Measurements from ENCODE around the gene PATJ. TPM values are rescaled to one million over a fixed set of nuclear protein-coding genes. Genes with fewer than 3 reads are reported as not detected.

The PATJ gene
- total RNA-seq, 1 donor from 2014 or later: 2.0 TPM

GRCh38 chr1:62046927-62047326 lies 304.6 kb downstream of the PATJ start:
- Mint-ChIP-seq H3K4me3 (ENCODE audit: unreplicated experiment) (no peak overlapping the region), H3K36me3 (ENCODE audit: unreplicated experiment) (no peaks in the 10 kb centered on the region), H3K4me1 (ENCODE audit: low read depth, unreplicated experiment) (no peaks in the 10 kb centered on the region), H3K9me3 (ENCODE audit: unreplicated experiment) (no peaks in the 10 kb centered on the region), H3K27ac (ENCODE audit: unreplicated experiment) (no peak overlapping the region), H3K27me3 (ENCODE audit: unreplicated experiment) (no peaks in the 10 kb centered on the region)
- TF ChIP-seq, protein P1, sequence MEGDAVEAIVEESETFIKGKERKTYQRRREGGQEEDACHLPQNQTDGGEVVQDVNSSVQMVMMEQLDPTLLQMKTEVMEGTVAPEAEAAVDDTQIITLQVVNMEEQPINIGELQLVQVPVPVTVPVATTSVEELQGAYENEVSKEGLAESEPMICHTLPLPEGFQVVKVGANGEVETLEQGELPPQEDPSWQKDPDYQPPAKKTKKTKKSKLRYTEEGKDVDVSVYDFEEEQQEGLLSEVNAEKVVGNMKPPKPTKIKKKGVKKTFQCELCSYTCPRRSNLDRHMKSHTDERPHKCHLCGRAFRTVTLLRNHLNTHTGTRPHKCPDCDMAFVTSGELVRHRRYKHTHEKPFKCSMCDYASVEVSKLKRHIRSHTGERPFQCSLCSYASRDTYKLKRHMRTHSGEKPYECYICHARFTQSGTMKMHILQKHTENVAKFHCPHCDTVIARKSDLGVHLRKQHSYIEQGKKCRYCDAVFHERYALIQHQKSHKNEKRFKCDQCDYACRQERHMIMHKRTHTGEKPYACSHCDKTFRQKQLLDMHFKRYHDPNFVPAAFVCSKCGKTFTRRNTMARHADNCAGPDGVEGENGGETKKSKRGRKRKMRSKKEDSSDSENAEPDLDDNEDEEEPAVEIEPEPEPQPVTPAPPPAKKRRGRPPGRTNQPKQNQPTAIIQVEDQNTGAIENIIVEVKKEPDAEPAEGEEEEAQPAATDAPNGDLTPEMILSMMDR (IDR thresholded peaks at IDR 0.05; ENCODE audit: partially characterized antibody, unreplicated experiment): no peak
- no peak for DNase-seq

DNA sequence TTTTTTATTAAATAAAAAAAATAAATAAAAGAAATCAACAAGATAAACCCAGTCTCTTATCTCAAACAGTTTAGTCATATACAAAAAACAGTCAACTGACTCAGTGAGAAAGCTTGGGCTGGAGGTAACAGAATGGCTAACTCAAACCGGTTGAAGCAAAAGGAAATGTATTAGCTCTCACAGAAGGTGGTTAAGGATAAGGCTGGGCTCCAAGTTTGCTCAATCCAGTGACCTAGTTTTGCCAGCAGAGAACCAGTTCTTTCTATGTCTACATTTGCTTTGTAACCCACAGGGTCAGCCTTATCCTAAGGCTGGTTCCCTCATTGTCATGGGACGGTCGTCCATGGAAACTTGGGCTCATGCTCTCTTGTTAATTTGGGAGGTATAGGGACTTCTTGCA lies 307.9 kb downstream of the PATJ start:
- TF ChIP-seq, protein P1 (IDR thresholded peaks at IDR 0.05; ENCODE audit: partially characterized antibody, unreplicated experiment): no peak
- Mint-ChIP-seq H3K36me3 (ENCODE audit: unreplicated experiment) (no peaks in the 10 kb centered on the region), H3K27ac (ENCODE audit: unreplicated experiment) (no peak overlapping the region), H3K4me1 (ENCODE audit: low read depth, unreplicated experiment) (no peaks in the 10 kb centered on the region), H3K4me3 (ENCODE audit: unreplicated experiment) (no peak overlapping the region), H3K27me3 (ENCODE audit: unreplicated experiment) (no peaks in the 10 kb centered on the region), H3K9me3 (ENCODE audit: unreplicated experiment) (no peaks in the 10 kb centered on the region)
- DNase-seq: no peak

DNA sequence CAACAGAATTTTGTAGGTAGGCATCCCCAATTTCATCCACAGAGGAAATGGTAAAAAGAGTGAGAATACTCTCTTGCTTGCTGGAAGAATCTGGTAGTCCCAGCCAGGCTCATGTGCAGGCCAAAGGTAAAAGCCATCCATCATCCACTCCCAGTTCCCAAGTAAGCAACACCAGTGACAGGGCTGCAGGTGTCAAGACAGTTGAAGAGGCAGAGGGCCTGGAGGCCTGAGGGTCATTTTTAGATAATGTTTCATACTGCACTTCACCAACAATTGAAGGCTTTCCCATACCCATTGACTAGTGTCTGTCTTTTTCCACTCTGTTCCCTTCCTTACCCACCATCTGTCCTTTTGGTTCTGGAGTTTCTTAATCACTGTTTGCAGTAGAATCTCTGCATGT lies 310.7 kb downstream of the PATJ start:
- Mint-ChIP-seq H3K27me3 (ENCODE audit: unreplicated experiment) (no peaks in the 10 kb centered on the region), H3K4me1 (ENCODE audit: low read depth, unreplicated experiment) (no peaks in the 10 kb centered on the region), H3K27ac (ENCODE audit: unreplicated experiment) (no peak overlapping the region), H3K4me3 (ENCODE audit: unreplicated experiment) (no peak overlapping the region), H3K9me3 (ENCODE audit: unreplicated experiment) (no peaks in the 10 kb centered on the region), H3K36me3 (ENCODE audit: unreplicated experiment) (no peaks in the 10 kb centered on the region)
- TF ChIP-seq, protein P1 (IDR thresholded peaks at IDR 0.05; ENCODE audit: partially characterized antibody, unreplicated experiment): no peak
- no peak for DNase-seq

DNA sequence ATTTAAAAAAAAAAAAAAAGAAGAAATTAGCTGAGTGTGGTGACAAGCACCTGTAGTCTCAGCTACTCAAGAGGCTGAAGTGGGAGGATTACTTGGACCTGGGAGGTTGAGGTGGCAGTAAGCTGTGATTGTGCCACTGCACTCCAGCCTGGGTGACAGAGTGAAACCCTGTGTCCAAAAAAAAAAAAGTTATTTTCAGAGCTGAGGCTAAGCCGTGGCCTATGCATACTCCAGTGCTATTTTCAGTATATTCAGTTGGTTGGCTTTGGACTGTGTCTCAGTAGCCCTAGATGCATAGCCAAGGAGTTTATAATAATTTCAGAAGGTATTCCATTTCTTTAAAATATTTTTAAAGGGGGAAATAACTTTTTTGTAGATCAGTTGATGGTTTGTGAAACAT lies 311.9 kb downstream of the PATJ start:
- TF ChIP-seq, protein P1 (IDR thresholded peaks at IDR 0.05; ENCODE audit: partially characterized antibody, unreplicated experiment): no peak
- no peaks in the 10 kb centered on the region for H3K36me3 Mint-ChIP-seq (ENCODE audit: unreplicated experiment)
- no peak overlapping the region for H3K4me3 Mint-ChIP-seq (ENCODE audit: unreplicated experiment)
- H3K27me3 Mint-ChIP-seq (ENCODE audit: unreplicated experiment): no peaks in the 10 kb centered on the region
- no peak for DNase-seq
- H3K27ac Mint-ChIP-seq (ENCODE audit: unreplicated experiment): no peak overlapping the region
- H3K4me1 Mint-ChIP-seq (ENCODE audit: low read depth, unreplicated experiment): no peaks in the 10 kb centered on the region
- H3K9me3 Mint-ChIP-seq (ENCODE audit: unreplicated experiment): no peaks in the 10 kb centered on the region

DNA sequence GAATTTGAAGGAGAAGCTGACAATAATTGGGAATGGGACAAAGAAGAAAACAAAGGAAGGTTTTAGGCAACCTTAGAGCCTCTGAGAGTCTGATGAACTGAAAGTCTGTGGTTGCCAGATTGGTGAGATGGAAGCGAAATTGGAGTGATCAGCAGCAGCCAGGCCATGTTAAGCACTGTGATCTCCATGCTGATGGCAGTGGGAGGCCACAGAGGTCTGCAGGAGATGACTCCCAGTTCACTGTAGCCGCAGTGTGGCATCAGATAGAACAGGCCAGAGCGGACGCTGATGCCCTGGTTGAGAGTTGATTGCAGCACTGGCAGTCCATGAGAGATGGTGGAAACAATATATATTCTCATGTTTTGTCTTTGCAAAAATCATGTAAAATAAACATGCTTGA lies 314.9 kb downstream of the PATJ start:
- no peak overlapping the region for H3K27ac Mint-ChIP-seq (ENCODE audit: unreplicated experiment)
- no peaks in the 10 kb centered on the region for H3K36me3 Mint-ChIP-seq (ENCODE audit: unreplicated experiment)
- H3K27me3 Mint-ChIP-seq (ENCODE audit: unreplicated experiment): no peaks in the 10 kb centered on the region
- TF ChIP-seq, protein P1 (IDR thresholded peaks at IDR 0.05; ENCODE audit: partially characterized antibody, unreplicated experiment): no peak
- no peaks in the 10 kb centered on the region for H3K9me3 Mint-ChIP-seq (ENCODE audit: unreplicated experiment)
- H3K4me3 Mint-ChIP-seq (ENCODE audit: unreplicated experiment): no peak overlapping the region
- H3K4me1 Mint-ChIP-seq (ENCODE audit: low read depth, unreplicated experiment): no peaks in the 10 kb centered on the region
- no peak for DNase-seq
